ENCODE measurements around the gene CMTR2. TPM values are rescaled to one million over a fixed set of nuclear protein-coding genes. Genes with fewer than 3 reads are reported as not detected.
"Not testable (repeated sequence)": the region's sequence is repeated elsewhere in the genome, so short reads cannot be mapped to it uniquely, and the experiment has no call there.

Gene CMTR2
- total and polyA plus RNA-seq, 2 experiments from 2014 or later = 6.0 to 19.0 TPM

DNA sequence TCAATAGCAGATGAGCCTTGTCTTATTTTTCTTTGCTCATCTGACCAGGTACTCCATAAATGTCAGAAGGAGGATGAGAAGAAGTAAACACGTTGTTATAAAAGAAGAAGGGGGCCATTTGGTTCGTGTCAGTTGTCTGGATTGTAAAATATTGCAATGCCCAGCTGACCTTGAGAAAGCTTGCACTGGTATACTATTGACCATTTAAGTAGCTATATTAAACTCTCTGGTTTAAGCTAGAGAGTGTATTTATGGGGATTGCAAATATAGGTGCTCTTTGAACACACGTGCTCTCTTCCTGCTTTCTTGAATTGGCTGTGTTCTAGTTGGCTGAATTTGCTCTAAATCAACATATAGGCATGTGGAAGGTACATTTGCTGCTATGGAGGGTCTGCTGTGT, 26.1 kb upstream of the CMTR2 start:
- Histone ChIP-seq H3K9me2 (ENCODE audit: insufficient read depth) (no peaks in the 10 kb centered on the region), H3K4me1 (ENCODE audit: insufficient read depth) (peaks cover 3% of the 10 kb centered on the region), H3K27me3 (ENCODE audit: insufficient read depth) (no peaks in the 10 kb centered on the region), H3F3A (replicated peaks; ENCODE audit: low read depth) (no peaks in the 10 kb centered on the region), H3K79me2 (replicated peaks; ENCODE audit: insufficient read depth) (no peaks in the 10 kb centered on the region), H4K20me1 (replicated peaks; ENCODE audit: insufficient read depth) (no peaks in the 10 kb centered on the region), H3K4me2 (no peak overlapping the region), H2AFZ (no peak overlapping the region), H3K36me3 (ENCODE audit: insufficient read depth) (no peaks in the 10 kb centered on the region), H3K27ac (ENCODE audit: low read depth) (no peak overlapping the region), H3K4me3 (no peak overlapping the region)
- no peak for DNase-seq (ENCODE audit: low spot score)
- Mint-ChIP-seq H3K27me3 (ENCODE audit: insufficient read depth, low read depth, poor library complexity) (no peaks in the 10 kb centered on the region), H3K27ac (no peak overlapping the region), H3K36me3 (ENCODE audit: low read depth) (no peaks in the 10 kb centered on the region), H3K4me3 (no peak overlapping the region), H3K9me3 (no peaks in the 10 kb centered on the region), H3K4me1 (peaks cover 11% of the 10 kb centered on the region)
- no peak for ATAC-seq
- TF ChIP-seq, protein P1, sequence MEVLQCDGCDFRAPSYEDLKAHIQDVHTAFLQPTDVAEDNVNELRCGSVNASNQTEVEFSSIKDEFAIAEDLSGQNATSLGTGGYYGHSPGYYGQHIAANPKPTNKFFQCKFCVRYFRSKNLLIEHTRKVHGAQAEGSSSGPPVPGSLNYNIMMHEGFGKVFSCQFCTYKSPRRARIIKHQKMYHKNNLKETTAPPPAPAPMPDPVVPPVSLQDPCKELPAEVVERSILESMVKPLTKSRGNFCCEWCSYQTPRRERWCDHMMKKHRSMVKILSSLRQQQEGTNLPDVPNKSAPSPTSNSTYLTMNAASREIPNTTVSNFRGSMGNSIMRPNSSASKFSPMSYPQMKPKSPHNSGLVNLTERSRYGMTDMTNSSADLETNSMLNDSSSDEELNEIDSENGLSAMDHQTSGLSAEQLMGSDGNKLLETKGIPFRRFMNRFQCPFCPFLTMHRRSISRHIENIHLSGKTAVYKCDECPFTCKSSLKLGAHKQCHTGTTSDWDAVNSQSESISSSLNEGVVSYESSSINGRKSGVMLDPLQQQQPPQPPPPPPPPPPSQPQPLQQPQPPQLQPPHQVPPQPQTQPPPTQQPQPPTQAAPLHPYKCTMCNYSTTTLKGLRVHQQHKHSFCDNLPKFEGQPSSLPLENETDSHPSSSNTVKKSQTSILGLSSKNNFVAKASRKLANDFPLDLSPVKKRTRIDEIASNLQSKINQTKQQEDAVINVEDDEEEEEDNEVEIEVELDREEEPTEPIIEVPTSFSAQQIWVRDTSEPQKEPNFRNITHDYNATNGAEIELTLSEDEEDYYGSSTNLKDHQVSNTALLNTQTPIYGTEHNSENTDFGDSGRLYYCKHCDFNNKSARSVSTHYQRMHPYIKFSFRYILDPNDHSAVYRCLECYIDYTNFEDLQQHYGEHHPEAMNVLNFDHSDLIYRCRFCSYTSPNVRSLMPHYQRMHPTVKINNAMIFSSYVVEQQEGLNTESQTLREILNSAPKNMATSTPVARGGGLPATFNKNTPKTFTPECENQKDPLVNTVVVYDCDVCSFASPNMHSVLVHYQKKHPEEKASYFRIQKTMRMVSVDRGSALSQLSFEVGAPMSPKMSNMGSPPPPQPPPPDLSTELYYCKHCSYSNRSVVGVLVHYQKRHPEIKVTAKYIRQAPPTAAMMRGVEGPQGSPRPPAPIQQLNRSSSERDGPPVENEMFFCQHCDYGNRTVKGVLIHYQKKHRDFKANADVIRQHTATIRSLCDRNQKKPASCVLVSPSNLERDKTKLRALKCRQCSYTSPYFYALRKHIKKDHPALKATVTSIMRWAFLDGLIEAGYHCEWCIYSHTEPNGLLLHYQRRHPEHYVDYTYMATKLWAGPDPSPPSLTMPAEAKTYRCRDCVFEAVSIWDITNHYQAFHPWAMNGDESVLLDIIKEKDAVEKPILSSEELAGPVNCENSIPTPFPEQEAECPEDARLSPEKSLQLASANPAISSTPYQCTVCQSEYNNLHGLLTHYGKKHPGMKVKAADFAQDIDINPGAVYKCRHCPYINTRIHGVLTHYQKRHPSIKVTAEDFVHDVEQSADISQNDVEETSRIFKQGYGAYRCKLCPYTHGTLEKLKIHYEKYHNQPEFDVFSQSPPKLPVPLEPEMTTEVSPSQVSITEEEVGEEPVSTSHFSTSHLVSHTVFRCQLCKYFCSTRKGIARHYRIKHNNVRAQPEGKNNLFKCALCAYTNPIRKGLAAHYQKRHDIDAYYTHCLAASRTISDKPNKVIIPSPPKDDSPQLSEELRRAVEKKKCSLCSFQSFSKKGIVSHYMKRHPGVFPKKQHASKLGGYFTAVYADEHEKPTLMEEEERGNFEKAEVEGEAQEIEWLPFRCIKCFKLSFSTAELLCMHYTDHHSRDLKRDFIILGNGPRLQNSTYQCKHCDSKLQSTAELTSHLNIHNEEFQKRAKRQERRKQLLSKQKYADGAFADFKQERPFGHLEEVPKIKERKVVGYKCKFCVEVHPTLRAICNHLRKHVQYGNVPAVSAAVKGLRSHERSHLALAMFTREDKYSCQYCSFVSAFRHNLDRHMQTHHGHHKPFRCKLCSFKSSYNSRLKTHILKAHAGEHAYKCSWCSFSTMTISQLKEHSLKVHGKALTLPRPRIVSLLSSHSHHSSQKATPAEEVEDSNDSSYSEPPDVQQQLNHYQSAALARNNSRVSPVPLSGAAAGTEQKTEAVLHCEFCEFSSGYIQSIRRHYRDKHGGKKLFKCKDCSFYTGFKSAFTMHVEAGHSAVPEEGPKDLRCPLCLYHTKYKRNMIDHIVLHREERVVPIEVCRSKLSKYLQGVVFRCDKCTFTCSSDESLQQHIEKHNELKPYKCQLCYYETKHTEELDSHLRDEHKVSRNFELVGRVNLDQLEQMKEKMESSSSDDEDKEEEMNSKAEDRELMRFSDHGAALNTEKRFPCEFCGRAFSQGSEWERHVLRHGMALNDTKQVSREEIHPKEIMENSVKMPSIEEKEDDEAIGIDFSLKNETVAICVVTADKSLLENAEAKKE (CRISPR knock-in tag; IDR thresholded peaks at IDR 0.05) = no peak
- TF ChIP-seq, protein P2, sequence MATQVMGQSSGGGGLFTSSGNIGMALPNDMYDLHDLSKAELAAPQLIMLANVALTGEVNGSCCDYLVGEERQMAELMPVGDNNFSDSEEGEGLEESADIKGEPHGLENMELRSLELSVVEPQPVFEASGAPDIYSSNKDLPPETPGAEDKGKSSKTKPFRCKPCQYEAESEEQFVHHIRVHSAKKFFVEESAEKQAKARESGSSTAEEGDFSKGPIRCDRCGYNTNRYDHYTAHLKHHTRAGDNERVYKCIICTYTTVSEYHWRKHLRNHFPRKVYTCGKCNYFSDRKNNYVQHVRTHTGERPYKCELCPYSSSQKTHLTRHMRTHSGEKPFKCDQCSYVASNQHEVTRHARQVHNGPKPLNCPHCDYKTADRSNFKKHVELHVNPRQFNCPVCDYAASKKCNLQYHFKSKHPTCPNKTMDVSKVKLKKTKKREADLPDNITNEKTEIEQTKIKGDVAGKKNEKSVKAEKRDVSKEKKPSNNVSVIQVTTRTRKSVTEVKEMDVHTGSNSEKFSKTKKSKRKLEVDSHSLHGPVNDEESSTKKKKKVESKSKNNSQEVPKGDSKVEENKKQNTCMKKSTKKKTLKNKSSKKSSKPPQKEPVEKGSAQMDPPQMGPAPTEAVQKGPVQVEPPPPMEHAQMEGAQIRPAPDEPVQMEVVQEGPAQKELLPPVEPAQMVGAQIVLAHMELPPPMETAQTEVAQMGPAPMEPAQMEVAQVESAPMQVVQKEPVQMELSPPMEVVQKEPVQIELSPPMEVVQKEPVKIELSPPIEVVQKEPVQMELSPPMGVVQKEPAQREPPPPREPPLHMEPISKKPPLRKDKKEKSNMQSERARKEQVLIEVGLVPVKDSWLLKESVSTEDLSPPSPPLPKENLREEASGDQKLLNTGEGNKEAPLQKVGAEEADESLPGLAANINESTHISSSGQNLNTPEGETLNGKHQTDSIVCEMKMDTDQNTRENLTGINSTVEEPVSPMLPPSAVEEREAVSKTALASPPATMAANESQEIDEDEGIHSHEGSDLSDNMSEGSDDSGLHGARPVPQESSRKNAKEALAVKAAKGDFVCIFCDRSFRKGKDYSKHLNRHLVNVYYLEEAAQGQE (IDR thresholded peaks at IDR 0.05; ENCODE audit: unreplicated experiment) = no peak
- TF ChIP-seq, protein P3, sequence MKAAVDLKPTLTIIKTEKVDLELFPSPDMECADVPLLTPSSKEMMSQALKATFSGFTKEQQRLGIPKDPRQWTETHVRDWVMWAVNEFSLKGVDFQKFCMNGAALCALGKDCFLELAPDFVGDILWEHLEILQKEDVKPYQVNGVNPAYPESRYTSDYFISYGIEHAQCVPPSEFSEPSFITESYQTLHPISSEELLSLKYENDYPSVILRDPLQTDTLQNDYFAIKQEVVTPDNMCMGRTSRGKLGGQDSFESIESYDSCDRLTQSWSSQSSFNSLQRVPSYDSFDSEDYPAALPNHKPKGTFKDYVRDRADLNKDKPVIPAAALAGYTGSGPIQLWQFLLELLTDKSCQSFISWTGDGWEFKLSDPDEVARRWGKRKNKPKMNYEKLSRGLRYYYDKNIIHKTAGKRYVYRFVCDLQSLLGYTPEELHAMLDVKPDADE (IDR thresholded peaks at IDR 0.05) = no peak
- TF ChIP-seq NANOG (IDR thresholded peaks at IDR 0.05; ENCODE audit: borderline replicate concordance) (no peak), ZNF331 (CRISPR knock-in tag; IDR thresholded peaks at IDR 0.05; ENCODE audit: low read depth) (no peak), EZH2 (IDR thresholded peaks at IDR 0.05; ENCODE audit: low read depth, unreplicated experiment) (no peak), JUNB (IDR thresholded peaks at IDR 0.05; ENCODE audit: unreplicated experiment) (no peak), POLR2AphosphoS5 (IDR thresholded peaks at IDR 0.05; ENCODE audit: low read depth) (no peak), STAT1 (IDR thresholded peaks at IDR 0.05; ENCODE audit: unreplicated experiment) (no peak)
- TF ChIP-seq, protein P4, sequence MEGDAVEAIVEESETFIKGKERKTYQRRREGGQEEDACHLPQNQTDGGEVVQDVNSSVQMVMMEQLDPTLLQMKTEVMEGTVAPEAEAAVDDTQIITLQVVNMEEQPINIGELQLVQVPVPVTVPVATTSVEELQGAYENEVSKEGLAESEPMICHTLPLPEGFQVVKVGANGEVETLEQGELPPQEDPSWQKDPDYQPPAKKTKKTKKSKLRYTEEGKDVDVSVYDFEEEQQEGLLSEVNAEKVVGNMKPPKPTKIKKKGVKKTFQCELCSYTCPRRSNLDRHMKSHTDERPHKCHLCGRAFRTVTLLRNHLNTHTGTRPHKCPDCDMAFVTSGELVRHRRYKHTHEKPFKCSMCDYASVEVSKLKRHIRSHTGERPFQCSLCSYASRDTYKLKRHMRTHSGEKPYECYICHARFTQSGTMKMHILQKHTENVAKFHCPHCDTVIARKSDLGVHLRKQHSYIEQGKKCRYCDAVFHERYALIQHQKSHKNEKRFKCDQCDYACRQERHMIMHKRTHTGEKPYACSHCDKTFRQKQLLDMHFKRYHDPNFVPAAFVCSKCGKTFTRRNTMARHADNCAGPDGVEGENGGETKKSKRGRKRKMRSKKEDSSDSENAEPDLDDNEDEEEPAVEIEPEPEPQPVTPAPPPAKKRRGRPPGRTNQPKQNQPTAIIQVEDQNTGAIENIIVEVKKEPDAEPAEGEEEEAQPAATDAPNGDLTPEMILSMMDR (conservative IDR thresholded peaks at IDR 0.05; ENCODE audit: low read depth in 2 of 2) = no peak

DNA sequence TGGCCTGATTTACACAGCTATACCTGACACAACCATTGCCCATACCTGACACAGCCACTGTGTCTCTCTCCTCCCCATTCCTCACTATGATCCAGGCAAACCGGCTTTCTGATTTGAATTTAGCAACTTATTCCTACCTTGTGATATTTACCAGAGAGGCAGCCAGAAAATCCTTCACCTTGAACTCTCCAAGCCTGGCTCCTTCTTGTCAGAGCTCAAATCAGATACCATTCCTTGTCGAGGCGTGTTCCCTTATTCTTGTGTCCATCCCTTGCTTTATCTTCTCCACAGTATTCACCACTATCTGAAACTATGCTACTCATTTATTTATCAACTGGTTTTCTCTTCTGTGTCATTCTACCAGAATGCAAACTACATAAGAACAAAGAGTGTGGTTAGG, 24.4 kb upstream of the CMTR2 start:
- not testable (repeated sequence) for H3K4me2 ChIP-seq; H4K20me1 ChIP-seq (replicated peaks; ENCODE audit: insufficient read depth); H3K4me3 ChIP-seq; H3K4me1 ChIP-seq (ENCODE audit: insufficient read depth); DNase-seq (ENCODE audit: low spot score); H3K4me3 Mint-ChIP-seq; H2AFZ ChIP-seq; H3K27me3 Mint-ChIP-seq (ENCODE audit: insufficient read depth, low read depth, poor library complexity); H3K79me2 ChIP-seq (replicated peaks; ENCODE audit: insufficient read depth); H3K27ac ChIP-seq (ENCODE audit: low read depth); H3K27ac Mint-ChIP-seq; H3K36me3 Mint-ChIP-seq (ENCODE audit: low read depth); H3K36me3 ChIP-seq (ENCODE audit: insufficient read depth); ATAC-seq; H3F3A ChIP-seq (replicated peaks; ENCODE audit: low read depth); H3K27me3 ChIP-seq (ENCODE audit: insufficient read depth); H3K9me2 ChIP-seq (ENCODE audit: insufficient read depth); H3K9me3 Mint-ChIP-seq
- peaks cover 11% of the 10 kb centered on the region for H3K4me1 Mint-ChIP-seq
